ENCODE measurements around the gene SEC14L2. TPM values are rescaled to one million over a fixed set of nuclear protein-coding genes. Genes with fewer than 3 reads are reported as not detected.

The SEC14L2 gene
- total RNA-seq, 1 experiment from 2014 or later, result 8.2 TPM

- Mint-ChIP-seq H3K9me3 (no peaks in the 10 kb centered on the region), H3K4me1 (peaks cover 31 to 37% of the 10 kb centered on the region in 2 experiments), H3K4me3 (peak overlapping the region; percentile 87 to 93), H3K27ac (peak overlapping the region; percentile 90 to 96 (median 95)), H3K36me3 (ENCODE audit: insufficient read depth in 1 of 3, low read depth in 3 of 3) (peaks cover 8 to 44% (median 42%) of the 10 kb centered on the region in 3 experiments; a peak in 6 of 7 replicates), H3K27me3 (ENCODE audit: low read depth) (no peaks in the 10 kb centered on the region; the same call in 1 of the 2 replicates)
- no peak overlapping the region for H3K56ac ChIP-seq (ENCODE audit: insufficient read length, low read depth, low read length)
- H3K4me1 ChIP-seq (ENCODE audit: insufficient read depth, low read length), result peaks cover 7% of the 10 kb centered on the region; the same call in 1 of the 2 replicates
- WGBS (ENCODE audit: extremely low coverage, insufficient read length, low lambda C conversion rate), result no CpG with 5 or more reads among the region's 18 CpGs
- no peak overlapping the region for H2BK12ac ChIP-seq (ENCODE audit: insufficient read length, low read depth, low read length)
- H2BK120ac ChIP-seq (ENCODE audit: low read depth, low read length, poor library complexity, severe bottlenecking), result no peak overlapping the region
- H3K27me3 ChIP-seq (ENCODE audit: insufficient read depth, low read length), result no peaks in the 10 kb centered on the region
- peak; percentile 76 for DNase-seq
- H3K23ac ChIP-seq (ENCODE audit: insufficient read length, low read depth, low read length), result no peak overlapping the region
- peak overlapping the region; percentile 83 for H3K4me2 ChIP-seq (ENCODE audit: insufficient read depth, insufficient read length, low read length)
- TF ChIP-seq CTCF (conservative IDR thresholded peaks at IDR 0.05), result no peak
- H3K27ac ChIP-seq (ENCODE audit: insufficient read length, low read depth, low read length), result peak overlapping the region; percentile 29
- no peak overlapping the region for H3T11ph ChIP-seq (ENCODE audit: low read length)
- peak overlapping the region; percentile 15 for H4K91ac ChIP-seq (ENCODE audit: insufficient read length, low read depth, low read length)
- no peak overlapping the region for H2AK5ac ChIP-seq (ENCODE audit: insufficient read length, low read length)
- H4K5ac ChIP-seq (ENCODE audit: insufficient read length, low read depth, low read length), result no peak overlapping the region
- H3K18ac ChIP-seq (ENCODE audit: insufficient read length, low read depth, low read length), result peak overlapping the region; percentile 62
- H3K23me2 ChIP-seq (ENCODE audit: insufficient read length, low read depth, low read length, poor library complexity, severe bottlenecking), result peaks cover 21% of the 10 kb centered on the region
- no peaks in the 10 kb centered on the region for H3K79me2 ChIP-seq (ENCODE audit: insufficient read depth, low read length)
- no peak overlapping the region for H2BK15ac ChIP-seq (ENCODE audit: low read depth, low read length)
- H4K20me1 ChIP-seq (ENCODE audit: control insufficient read depth, insufficient read depth, insufficient read length), result no peaks in the 10 kb centered on the region
- H2AFZ ChIP-seq (ENCODE audit: low read length), result no peak overlapping the region
- H3K79me1 ChIP-seq (ENCODE audit: insufficient read depth, low read depth, low read length, poor library complexity, severe bottlenecking), result no peaks in the 10 kb centered on the region
- H2BK5ac ChIP-seq (ENCODE audit: insufficient read length, low read length), result no peak overlapping the region
- peak overlapping the region; percentile 67 for H3K9ac ChIP-seq (ENCODE audit: extremely low read depth, insufficient read length, low read length)
- H2BK20ac ChIP-seq (ENCODE audit: low read depth, low read length, poor library complexity, severe bottlenecking), result no peak overlapping the region
- no peak overlapping the region for H4K8ac ChIP-seq (replicated peaks; ENCODE audit: insufficient read length, low read depth, low read length)
- H3K9me3 ChIP-seq (ENCODE audit: control insufficient read depth, low read depth, low read length), result no peaks in the 10 kb centered on the region
- H3K14ac ChIP-seq (ENCODE audit: insufficient read depth, low read length), result peak overlapping the region; percentile 85; the same call in 1 of the 2 replicates
- H3K4ac ChIP-seq (ENCODE audit: low read depth, low read length), result no peak overlapping the region
Observed at GRCh38 chr22:30422481-30423300, 25.9 kb downstream of the SEC14L2 start.
